HEK293T (cell line): Measurements from ENCODE around the gene H6PD.

Experiments
- CTCF ChIA-PET: fragments of 350-600 bp; formaldehyde crosslinking; extraction: SDS; loops from one replicate; lab custom pipeline; 2021; ENCODE audit warnings: antibody characterized with exemption, inconsistent platforms; lab: Yijun Ruan, JAX
- POLR2A ChIA-PET: fragments of 350-600 bp; formaldehyde crosslinking; extraction: SDS; loops from one replicate; lab custom pipeline; 2020; ENCODE audit warnings: antibody characterized with exemption, inconsistent platforms; lab: Yijun Ruan, JAX
- DNase-seq: peaks from one replicate; pipeline ENCODE4 v3.0.0; 2012; ENCODE audit warnings: mixed read lengths; ENCODE audit errors: extremely low spot score
- ARNT ChIP-seq: fragments of 450-650 bp; IDR thresholded peaks from 2 replicates; pipeline ENCODE4 v1.6.1; 2017; ENCODE audit warnings: mild to moderate bottlenecking
- BHLHE40 ChIP-seq: fragments of 450-650 bp; IDR thresholded peaks from 2 replicates; pipeline ENCODE4 v1.6.1; 2016; ENCODE audit warnings: mild to moderate bottlenecking, moderate library complexity, borderline replicate concordance
- CTBP1 ChIP-seq: fragments of 450-650 bp; IDR thresholded peaks from 2 replicates; pipeline ENCODE4 v1.6.1; 2016; ENCODE audit warnings: borderline replicate concordance
- ELF4 ChIP-seq: fragments of 450-650 bp; IDR thresholded peaks from 2 replicates; pipeline ENCODE4 v1.6.1; 2017; ENCODE audit warnings: antibody characterized with exemption
- FOXA1 ChIP-seq: fragments of 450-650 bp; IDR thresholded peaks from 2 replicates; pipeline ENCODE4 v1.6.1; 2016; ENCODE audit warnings: mild to moderate bottlenecking
- FOXK2 ChIP-seq: fragments of 450-650 bp; IDR thresholded peaks from 2 replicates; pipeline ENCODE4 v1.6.1; 2016; ENCODE audit warnings: mild to moderate bottlenecking
- FOXM1 ChIP-seq: fragments of 450-650 bp; IDR thresholded peaks from 2 replicates; pipeline ENCODE4 v1.6.1; 2017; ENCODE audit warnings: mild to moderate bottlenecking, borderline replicate concordance
- HDGF ChIP-seq: fragments of 450-650 bp; IDR thresholded peaks from 2 replicates; pipeline ENCODE4 v1.6.1; 2017; ENCODE audit warnings: antibody characterized with exemption, borderline replicate concordance
- L3MBTL2 ChIP-seq: fragments of 450-650 bp; conservative IDR thresholded peaks from 2 replicates; pipeline ENCODE4 v1.6.1; 2016; ENCODE audit warnings: mild to moderate bottlenecking
- LEF1 ChIP-seq: fragments of 450-650 bp; IDR thresholded peaks from 2 replicates; pipeline ENCODE4 v1.6.1; 2017; ENCODE audit warnings: mild to moderate bottlenecking, borderline replicate concordance
- NFRKB ChIP-seq: fragments of 450-650 bp; IDR thresholded peaks from 2 replicates; pipeline ENCODE4 v1.6.1; 2016; ENCODE audit warnings: mild to moderate bottlenecking, moderate library complexity
- SP1 ChIP-seq: fragments of 450-650 bp; IDR thresholded peaks from 2 replicates; pipeline ENCODE4 v1.6.1; 2017
- SUZ12 ChIP-seq: fragments of 450-650 bp; IDR thresholded peaks from 2 replicates; pipeline ENCODE4 v1.6.1; 2016; ENCODE audit warnings: mild to moderate bottlenecking
- TARDBP ChIP-seq: fragments of 450-650 bp; IDR thresholded peaks from 2 replicates; pipeline ENCODE4 v1.6.1; 2016
- ZNF384 ChIP-seq: fragments of 450-650 bp; IDR thresholded peaks from 2 replicates; pipeline ENCODE4 v1.6.1; 2016
- TF ChIP-seq, protein P1 (sequence below): fragments of 450-650 bp; IDR thresholded peaks from 2 replicates; pipeline ENCODE4 v1.6.1; 2016

The H6PD gene

GRCh38 chr1:9313576-9313975 lies 79.0 kb downstream of the H6PD start:
- POLR2A ChIA-PET, result no interaction called here
- no peak for TF ChIP-seq FOXM1
- TF ChIP-seq SUZ12, result no peak
- no peak for TF ChIP-seq BHLHE40
- no peak for TF ChIP-seq HDGF
- TF ChIP-seq TARDBP, result no peak
- TF ChIP-seq ARNT, result no peak
- TF ChIP-seq ELF4, result no peak
- TF ChIP-seq SP1, result no peak
- no peak for TF ChIP-seq L3MBTL2
- TF ChIP-seq, protein P1, sequence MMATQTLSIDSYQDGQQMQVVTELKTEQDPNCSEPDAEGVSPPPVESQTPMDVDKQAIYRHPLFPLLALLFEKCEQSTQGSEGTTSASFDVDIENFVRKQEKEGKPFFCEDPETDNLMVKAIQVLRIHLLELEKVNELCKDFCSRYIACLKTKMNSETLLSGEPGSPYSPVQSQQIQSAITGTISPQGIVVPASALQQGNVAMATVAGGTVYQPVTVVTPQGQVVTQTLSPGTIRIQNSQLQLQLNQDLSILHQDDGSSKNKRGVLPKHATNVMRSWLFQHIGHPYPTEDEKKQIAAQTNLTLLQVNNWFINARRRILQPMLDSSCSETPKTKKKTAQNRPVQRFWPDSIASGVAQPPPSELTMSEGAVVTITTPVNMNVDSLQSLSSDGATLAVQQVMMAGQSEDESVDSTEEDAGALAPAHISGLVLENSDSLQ, result no peak
- no peak for TF ChIP-seq FOXK2
- no peak for TF ChIP-seq CTBP1
- no peak for TF ChIP-seq ZNF384
- TF ChIP-seq NFRKB, result no peak
- no peak for DNase-seq
- CTCF ChIA-PET, result no interaction called here

GRCh38 chr1:9314111-9314510 lies 79.5 kb downstream of the H6PD start:
- no peak for TF ChIP-seq BHLHE40
- TF ChIP-seq NFRKB, result no peak
- TF ChIP-seq FOXK2, result no peak
- TF ChIP-seq SP1, result no peak
- no peak for TF ChIP-seq L3MBTL2
- no peak for TF ChIP-seq ZNF384
- ChIA-PET POLR2A (no interaction called here), CTCF (no interaction called here)
- no peak for DNase-seq

DNA sequence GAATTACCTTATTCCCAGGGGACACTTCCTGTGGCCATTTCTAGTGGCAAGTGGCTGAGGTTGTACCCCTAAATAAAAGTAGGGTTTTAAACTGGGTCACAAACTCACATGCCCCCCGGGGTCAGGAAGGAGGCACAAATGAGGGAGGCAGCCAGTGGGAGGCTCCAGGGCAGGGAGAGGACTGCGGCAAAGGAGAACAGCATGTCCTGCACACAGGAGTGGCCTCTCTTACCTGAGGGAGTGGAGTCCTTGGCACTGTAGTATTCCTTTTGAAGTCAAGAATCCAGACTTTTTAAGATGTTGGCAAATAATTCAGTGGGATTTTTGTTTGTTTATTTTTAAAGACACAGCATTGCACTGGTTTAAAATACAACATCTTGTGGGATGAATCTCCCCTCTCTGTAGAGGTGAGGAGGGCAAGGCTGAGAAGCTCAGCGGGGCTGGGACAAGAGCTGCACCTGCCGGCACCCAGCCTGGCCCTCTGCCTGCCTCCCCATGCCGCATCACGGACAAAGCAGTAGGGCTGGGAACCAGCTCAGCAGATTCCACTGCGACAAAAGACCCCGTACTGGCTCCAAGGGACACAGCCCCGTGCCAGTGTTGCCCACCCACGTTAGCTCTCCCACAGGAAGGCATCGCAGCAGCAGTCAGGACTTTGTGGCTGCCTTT lies 80.3 kb downstream of the H6PD start:
- ChIA-PET CTCF (no interaction called here), POLR2A (no interaction called here)
- DNase-seq, result no peak
- TF ChIP-seq ZNF384 (no peak), FOXM1 (no peak)

DNA sequence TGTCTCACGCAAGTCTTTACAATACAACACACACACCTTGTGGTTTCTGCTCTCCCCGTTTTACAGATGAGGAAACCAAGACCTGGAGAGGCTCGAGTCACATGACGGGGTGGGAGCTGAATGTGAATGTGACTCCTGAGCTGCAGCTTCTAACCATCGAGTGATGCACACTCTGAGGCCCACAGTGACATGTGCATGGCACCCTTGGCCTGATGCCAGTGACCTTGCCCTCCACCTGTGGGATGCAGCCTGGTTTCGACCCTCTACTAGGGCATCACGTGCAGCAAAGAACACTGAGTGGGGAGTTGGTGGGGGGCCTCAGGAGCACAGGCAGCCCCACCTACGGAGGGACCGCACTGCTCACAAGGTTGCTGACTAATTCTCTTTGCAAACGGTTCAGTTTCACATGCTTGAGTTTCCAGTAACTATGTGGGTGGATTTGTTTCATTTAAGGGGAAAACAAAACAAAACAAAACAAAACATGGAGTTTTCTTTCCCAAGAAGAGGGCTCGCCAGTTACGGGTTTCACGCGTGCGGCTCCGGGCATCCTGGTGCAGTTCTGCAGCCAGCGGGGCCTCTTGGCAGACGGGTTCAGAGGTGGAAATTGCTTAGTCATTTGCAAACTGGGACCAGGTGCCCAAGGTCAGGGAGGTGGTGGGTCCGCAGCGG lies 81.0 kb downstream of the H6PD start:
- ChIA-PET POLR2A (no interaction called here), CTCF (no interaction called here)
- DNase-seq, result no peak
- TF ChIP-seq L3MBTL2, result no peak
- no peak for TF ChIP-seq NFRKB
- no peak for TF ChIP-seq TARDBP
- TF ChIP-seq FOXM1, result no peak
- TF ChIP-seq FOXA1, result no peak
- TF ChIP-seq ZNF384, result no peak

GRCh38 chr1:9316080-9316444 lies 81.5 kb downstream of the H6PD start:
- no peak for TF ChIP-seq ZNF384
- no peak for TF ChIP-seq ARNT
- TF ChIP-seq SUZ12, result no peak
- TF ChIP-seq LEF1, result no peak
- TF ChIP-seq L3MBTL2, result no peak
- no peak for TF ChIP-seq CTBP1
- TF ChIP-seq, protein P1, result no peak
- no peak for TF ChIP-seq HDGF
- no peak for TF ChIP-seq FOXM1
- no peak for TF ChIP-seq FOXK2
- no peak for TF ChIP-seq BHLHE40
- TF ChIP-seq TARDBP, result no peak

DNA sequence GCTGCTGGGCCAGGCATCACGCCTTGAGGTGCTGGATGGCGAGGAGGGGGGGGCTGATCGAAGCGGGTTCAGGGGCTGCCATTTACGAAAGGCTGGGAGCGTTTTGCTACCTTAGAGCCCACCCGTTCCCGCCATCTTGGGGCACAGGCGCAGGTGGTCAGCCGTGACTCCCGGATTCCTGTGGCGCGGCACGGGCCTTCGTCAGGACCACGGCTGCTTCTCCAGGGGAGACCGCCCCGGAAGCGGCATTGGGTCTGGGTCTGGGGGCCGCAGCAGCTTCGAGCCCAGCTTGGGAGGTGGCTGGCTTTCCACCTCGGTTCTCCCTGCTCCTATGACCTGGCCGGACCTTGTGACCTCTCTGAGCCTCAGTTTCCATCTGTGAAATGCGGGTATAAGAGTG lies 81.9 kb downstream of the H6PD start:
- ChIA-PET CTCF (no interaction called here), POLR2A (no interaction called here)
- DNase-seq, result no peak
- TF ChIP-seq HDGF (no peak), CTBP1 (no peak), SUZ12 (no peak), NFRKB (no peak), BHLHE40 (no peak), L3MBTL2 (no peak), ZNF384 (no peak), FOXM1 (no peak), SP1 (no peak), FOXK2 (no peak)

More at GRCh38 chr1:9316080-9316444, 81.5 kb downstream of the H6PD start:
- ChIA-PET POLR2A (no interaction called here), CTCF (no interaction called here)
- DNase-seq, result no peak

DNA sequence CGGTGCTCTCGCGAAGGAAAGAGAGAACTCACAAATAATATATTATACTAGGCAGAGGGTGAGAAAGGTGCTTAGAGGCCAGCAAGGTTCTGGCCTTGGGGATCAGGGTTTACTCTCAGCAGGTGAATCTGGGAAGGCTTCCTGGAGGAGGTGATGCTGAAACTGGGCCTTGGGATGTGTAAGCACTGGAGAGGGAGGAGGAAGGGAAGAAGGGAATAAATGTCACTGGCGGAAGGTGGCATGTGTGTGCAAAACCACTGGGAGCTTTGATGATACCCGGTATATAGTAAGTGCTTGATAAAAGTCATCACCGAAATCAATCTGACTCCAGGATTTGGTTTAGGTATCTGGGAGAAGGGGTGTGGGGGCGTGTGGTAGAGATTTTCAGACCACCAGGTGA lies 82.5 kb downstream of the H6PD start:
- POLR2A ChIA-PET, result no interaction called here
- no peak for TF ChIP-seq TARDBP
- TF ChIP-seq LEF1, result no peak
- TF ChIP-seq SUZ12, result no peak
- no peak for TF ChIP-seq L3MBTL2
- TF ChIP-seq SP1, result no peak
- TF ChIP-seq FOXM1, result no peak
- no peak for DNase-seq
- CTCF ChIA-PET, result interaction anchor here (0.6 kb wide), 1 partner anchor 21 kb away, joined by 4 read pairs; no protein-coding TSS in a partner anchor
